Thoracic aorta endothelial cell (primary cell): ENCODE measurements around the gene APLP2. TPM values are rescaled to one million over a fixed set of nuclear protein-coding genes. Genes with fewer than 3 reads are reported as not detected.

ENCODE experiments used
- small RNA-seq: library from RNA; depleted of rRNA; stranded (forward); fragments of <200 nt; gene quantifications from one replicate; pipeline ENCODE3, GENCODE V24; 2012
- total RNA-seq: library from RNA; depleted of rRNA; stranded (reverse); fragments of >200 nt; gene quantifications from 2 replicates; pipeline ENCODE4 v1.2.3, GENCODE V29; 2012

Gene APLP2
- 611 and 866 TPM in 2 replicates for total RNA-seq

GRCh38 chr11:130069659-130070108, at the start of gene APLP2:
APLP2 (plus strand) TSS chr11:130069894; CDS start chr11:130069978, 84 bp downstream.

GRCh38 chr11:130159657-130160497, 90.2 kb downstream of the APLP2 start, which contains the start of gene ST14:
ST14 (plus strand) TSS chr11:130159782; CDS start chr11:130159980, 198 bp downstream.

Small RNA genes within 50 kb of the gene (small RNA-seq; reads per million reads assigned to genes)
- gene RF00015: not detected
- gene RPL34P21: not detected

Other genes starting within 250 kb of the APLP2 start
- gene NFRKB, start 174.3 kb upstream of the APLP2 start, total RNA-seq: 25.1 and 33.5 TPM in 2 replicates
- 11.7 and 11.8 TPM in 2 replicates for gene PRDM10, start 67.1 kb upstream of the APLP2 start, total RNA-seq
- not detected in 2 replicates for gene ST14, start 89.9 kb downstream of the APLP2 start, total RNA-seq
- 31.9 and 41.6 TPM in 2 replicates for gene ZBTB44, start 245.0 kb downstream of the APLP2 start, total RNA-seq